HG02798 (cell line): ENCODE data around the gene FKBP10.
"Not testable (repeated sequence)": the region's sequence is repeated elsewhere in the genome, so short reads cannot be mapped to it uniquely, and the experiment has no call there.

Source experiments
- ATAC-seq: cut with Tn5 transposase; IDR thresholded peaks from one replicate; pipeline ENCODE4 v1.9.1; 2021; ENCODE audit warnings: mild to moderate bottlenecking; ENCODE audit not compliant: unreplicated experiment, poor library complexity

FKBP10 gene

GRCh38 chr17:41803049-41804020, 9.5 kb upstream of the FKBP10 start:
- ATAC-seq, result no peak

- ATAC-seq, result no peak
These were observed 5.9 kb upstream of the FKBP10 start for GRCh38 chr17:41806685-41807445.

- ATAC-seq, result no peak
These were observed 1.9 kb upstream of the FKBP10 start for GRCh38 chr17:41810659-41811548.

GRCh38 chr17:41811549-41812380, 1.0 kb upstream of the FKBP10 start, which contains the start of gene P3H4:
TSS of gene P3H4 (minus strand) at chr17:41811949. CDS start at chr17:41811915, 34 bp downstream.
- peak; percentile 67 for ATAC-seq

GRCh38 chr17:41813152-41813680, 412 bp downstream of the FKBP10 start:
- no peak for ATAC-seq

GRCh38 chr17:41813699-41814124, 908 bp downstream of the FKBP10 start:
- no peak for ATAC-seq

GRCh38 chr17:41814195-41814594, 1.4 kb downstream of the FKBP10 start:
- no peak for ATAC-seq

GRCh38 chr17:41816637-41817320, 4.0 kb downstream of the FKBP10 start:
- no peak for ATAC-seq

- no peak for ATAC-seq
These were observed 5.2 kb downstream of the FKBP10 start for GRCh38 chr17:41818024-41818423.

- ATAC-seq, result no peak
These were observed 9.0 kb downstream of the FKBP10 start for GRCh38 chr17:41821776-41822175.

GRCh38 chr17:41822216-41823140, 9.7 kb downstream of the FKBP10 start:
- ATAC-seq, result no peak

GRCh38 chr17:41823141-41823524, 10.3 kb downstream of the FKBP10 start:
- no peak for ATAC-seq

GRCh38 chr17:41823580-41823979, 10.8 kb downstream of the FKBP10 start:
- ATAC-seq, result no peak

- ATAC-seq, result no peak
These were observed 11.3 kb downstream of the FKBP10 start for GRCh38 chr17:41824086-41824485.

- ATAC-seq, result no peak
These were observed 12.5 kb downstream of the FKBP10 start for GRCh38 chr17:41825175-41825845.

GRCh38 chr17:41829961-41830360, 17.2 kb downstream of the FKBP10 start:
- not testable (repeated sequence) for ATAC-seq
